GM19193 (cell line): Measurements from ENCODE around the gene MANBA.

Source experiments
- POLR2A ChIP-seq: IDR thresholded peaks from 4 replicates; pipeline ENCODE4 v1.6.1; 2011; ENCODE audit not compliant: insufficient read depth, insufficient read length; ENCODE audit errors: extremely low read depth

Gene MANBA

DNA sequence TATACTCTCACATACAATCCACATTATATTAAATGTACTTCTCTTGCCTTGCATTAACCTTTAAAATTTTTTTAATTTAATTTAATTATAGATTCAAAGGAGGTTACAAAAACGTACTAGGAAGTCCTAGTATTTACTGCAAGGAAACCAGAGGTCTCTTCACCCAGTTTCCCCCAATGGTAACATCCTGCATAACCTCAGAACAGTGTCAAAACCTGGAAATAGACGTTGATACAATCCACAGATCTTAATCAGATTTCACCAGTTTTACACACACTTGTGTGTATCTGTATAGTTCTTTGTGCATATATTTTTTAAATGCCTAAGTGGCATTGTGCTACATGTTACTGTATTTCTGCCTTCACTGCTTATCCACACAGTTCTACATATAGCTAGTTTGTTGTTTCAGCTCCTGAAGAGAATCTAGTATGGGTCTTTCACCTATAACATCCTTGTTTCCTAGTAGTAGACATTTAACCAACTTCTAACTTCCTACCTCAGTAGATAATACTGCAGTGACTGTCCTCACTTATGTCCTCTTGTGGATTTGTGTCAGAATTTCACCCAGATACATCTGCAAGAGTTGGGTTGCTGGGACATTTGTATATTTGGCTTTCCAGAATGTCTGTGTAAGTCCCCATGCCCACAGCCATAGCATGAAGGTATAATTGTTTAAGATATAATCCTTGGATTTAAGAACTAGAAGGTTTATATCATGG, 156.4 kb downstream of the MANBA start:
- TF ChIP-seq POLR2A, result no peak

DNA sequence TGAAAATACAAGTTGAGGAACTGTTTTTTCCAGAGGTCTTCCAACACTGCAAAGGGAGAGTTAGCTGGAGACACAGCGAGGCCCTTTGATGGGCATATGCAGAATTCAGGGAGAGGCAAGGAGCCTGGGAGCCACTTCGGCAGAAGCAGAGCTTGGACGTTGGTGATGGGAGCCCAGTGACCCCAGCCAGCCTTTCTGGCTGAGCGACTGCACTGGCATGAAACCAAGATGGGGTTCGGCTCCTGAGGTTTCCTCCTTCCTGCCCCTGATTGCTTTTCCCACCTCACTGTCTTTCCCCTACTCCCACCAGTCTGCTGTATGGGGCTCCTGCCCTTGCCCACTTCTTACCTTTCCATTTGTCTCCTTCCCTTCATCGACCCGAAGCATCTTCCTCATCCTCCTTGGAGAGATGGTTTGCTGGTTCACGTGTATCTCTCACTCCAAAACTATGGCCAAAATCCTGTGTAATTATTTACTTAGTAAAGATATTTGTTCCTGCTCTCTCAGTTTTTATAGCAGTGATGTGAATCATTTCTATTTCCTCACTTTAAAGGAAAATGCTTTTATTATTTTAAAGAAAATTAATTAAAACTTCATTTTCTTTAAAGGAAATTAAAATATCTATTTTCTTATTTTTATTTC, 159.1 kb downstream of the MANBA start:
- no peak for TF ChIP-seq POLR2A

DNA sequence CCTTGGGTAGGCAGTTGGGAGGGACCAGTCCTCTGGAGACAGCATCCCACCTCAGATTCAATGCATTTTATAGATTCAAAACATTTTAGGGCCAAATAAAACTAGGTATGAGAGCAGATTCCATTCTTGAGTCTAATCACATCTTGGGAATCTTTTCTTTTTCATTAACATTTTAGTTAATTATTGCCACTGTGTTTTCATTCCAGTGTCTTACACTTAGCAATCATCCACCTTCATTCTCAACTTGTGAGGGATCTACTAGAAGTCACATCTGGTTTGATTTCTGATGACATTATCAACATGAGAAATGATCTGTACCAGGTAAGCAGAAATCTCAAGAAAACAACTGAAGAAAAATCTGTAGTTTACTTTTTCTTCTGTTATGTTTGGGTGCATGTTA, 160.1 kb downstream of the MANBA start:
- TF ChIP-seq POLR2A, result no peak

DNA sequence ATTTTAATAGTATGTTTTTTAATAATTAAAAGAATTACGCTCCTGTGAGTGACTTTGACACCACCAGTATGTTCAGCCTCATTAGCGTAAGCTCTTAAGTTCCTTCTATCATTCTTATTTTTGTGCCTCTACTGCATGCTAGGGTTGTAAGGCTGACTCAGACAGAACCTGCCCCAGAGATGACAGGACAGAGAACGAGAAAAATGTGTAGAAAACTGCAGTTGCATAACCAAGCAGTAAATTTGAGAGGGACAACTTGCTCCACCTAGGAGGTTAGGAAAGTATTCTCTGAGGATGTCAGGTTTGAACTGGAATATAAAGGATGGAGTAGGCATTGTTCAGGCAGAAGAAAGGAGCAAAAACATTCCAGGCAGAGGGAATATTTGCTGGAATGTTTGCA, 160.9 kb downstream of the MANBA start:
- no peak for TF ChIP-seq POLR2A

DNA sequence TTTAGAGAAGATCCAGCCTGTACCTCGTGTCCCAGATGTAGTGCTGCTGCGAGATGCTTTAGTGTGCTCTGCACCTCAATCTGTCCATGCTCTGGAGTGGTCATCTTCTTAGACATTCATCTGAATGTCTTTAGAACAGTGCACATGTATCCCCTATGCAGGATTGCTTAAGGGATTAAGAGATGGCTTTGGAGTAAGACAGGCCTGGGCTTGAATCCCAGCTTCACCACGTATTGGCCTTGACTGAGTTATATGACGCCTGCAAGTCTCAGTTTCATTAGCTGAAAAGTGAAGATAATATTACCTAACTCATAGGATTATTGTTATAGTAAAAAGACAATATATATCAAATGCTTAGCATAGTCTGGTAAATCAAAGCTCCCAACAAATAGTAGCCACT, 161.3 kb downstream of the MANBA start:
- no peak for TF ChIP-seq POLR2A

DNA sequence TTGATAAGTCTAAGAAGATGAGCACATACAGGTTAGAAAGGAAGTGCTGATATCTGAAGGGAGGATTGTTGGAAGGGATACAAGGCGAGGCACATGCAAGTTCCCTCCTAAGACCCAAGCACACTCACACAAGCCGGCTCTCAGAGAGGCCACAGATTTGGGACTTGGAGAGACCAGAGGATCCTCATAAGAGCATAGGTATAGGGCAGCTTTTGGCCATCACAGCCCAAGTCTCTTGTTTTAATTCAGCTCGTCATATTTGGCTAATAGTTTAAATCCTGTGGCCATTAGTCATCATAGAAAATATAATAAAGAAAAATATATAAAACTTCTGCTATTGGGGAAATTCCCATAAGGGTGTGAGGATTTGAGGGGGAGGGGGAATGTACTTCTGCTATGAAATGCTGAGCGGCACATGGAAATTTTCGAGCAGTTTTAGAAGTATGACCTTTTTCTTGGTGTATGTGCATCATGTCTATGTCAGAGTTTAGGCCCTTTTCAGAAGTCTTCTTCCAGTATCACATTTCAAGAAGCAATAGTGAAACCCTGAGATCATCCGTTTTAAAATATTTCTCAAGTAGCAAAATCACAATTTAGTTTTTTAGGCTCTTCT, 161.9 kb downstream of the MANBA start:
- no peak for TF ChIP-seq POLR2A

DNA sequence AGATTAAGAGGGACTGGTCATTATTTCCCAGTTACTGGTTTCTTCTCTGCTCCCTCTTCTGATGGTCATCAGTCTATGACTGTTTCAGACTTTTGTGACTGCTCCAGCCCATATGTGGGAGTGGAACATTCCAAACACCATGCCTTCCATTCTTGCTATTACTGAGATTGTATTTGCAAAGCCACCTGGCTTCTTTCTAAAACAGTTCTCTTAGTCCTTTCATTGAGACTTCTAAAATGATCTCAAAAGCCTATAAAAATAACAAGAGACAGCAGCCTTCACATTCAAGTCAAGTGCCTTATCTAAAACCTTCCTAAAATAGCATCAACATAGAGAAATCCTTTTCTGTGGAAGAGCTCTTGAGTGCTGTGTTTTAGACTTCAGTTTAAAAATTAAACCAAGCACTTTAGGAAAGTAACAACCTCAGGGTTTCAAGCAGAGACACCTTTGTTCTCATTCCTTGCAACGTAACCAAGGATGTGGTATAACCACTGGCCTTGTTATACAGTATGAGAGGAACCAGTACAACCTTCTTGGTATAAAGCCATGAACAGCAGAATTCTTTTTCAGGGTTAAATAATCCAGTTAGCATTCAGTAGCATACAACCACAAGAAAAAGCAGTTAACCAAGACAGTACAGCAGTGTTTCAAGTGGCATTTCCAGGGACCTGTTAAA, 162.5 kb downstream of the MANBA start:
- no peak for TF ChIP-seq POLR2A

DNA sequence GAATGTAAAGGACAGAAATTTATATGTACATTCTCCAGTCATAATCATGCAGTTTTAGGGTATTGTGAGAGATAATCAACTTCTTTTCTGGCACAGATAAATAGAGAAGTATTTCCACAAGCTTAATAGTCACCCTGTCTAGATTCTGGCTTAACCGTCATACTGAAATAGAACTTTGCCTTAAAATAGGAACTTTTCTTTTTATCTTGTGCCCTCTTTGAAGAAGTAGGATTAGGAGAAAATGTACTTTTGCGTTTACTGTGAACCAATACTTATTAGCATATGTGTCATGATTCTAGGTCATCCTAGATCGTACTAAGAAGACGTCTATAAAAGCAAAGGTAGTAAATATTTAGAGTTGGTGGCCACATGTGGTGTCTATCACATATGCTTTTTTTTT, 164.2 kb downstream of the MANBA start:
- no peak for TF ChIP-seq POLR2A

DNA sequence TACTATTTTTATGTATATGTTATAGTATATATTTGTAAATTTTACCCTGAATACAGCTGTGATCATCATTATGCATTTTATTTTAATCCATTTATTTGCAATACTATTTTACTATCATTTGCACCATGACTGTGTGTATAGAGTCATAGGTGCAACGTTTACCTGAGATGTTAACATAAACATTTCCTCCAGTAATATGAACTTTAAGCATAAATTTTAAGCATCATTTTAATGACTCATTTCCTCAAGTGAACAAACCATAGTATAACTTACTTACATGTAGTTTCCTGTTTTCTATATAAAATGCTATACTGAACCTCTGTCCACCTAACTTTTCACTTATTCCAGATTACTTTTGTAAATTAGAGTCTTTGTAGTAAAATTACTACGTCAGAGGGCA, 166.8 kb downstream of the MANBA start:
- no peak for TF ChIP-seq POLR2A

DNA sequence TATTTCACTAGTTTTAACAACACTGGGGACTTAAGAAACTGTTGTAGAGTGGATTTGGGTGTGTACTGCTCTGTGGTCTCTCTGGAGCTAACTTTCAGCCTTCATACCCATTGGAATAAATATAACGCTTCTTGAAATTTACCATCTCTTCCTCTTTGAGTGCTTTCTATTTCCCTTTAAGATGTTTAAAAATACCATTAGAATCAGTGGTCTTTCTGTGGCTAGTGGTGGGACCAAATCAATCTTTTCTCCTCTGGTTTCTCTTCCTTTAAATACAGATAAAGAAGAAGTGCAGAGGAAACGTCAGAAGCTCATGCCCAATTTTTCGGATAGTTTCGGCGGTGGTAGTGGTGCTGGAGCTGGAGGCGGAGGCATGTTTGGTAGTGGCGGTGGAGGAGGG, 167.6 kb downstream of the MANBA start:
- TF ChIP-seq POLR2A, result no peak

DNA sequence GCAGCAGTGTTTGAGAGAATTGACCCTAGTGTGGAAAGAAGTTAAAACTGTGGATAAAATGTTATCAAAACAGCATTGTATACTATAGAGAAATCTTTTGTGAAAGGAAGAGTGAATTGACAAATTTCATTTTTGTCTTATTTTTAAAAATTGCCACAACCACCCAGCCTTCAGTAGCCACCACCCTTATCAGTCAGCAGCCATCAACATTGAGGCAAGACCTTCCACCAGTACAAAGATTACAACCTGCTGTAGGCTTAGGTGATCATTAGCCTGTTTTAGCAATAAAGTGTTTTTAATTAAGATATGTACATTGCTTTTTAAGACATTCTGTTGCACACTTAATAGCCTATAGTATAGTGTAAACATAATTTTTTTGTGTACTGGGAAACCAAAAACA, 168.5 kb downstream of the MANBA start:
- TF ChIP-seq POLR2A, result no peak

DNA sequence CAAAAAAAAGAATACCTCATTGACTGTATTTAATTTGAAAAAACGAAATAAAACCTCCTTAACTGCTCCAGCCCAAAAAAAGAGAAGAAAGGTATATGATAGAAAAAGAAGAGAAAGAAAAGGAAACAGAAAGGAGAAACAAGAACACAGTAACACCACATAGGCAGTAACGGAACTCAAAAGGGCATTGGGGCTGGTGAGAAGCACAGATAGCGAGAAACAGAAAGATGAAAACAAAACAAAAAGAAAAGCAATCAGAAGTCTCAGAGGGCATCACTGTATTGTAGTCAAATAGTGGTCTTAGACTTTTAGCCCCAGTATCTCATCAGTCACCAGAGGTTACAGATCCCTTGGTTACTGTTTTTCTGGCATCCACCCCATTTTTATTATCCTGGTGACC, 171.0 kb downstream of the MANBA start:
- TF ChIP-seq POLR2A, result no peak

DNA sequence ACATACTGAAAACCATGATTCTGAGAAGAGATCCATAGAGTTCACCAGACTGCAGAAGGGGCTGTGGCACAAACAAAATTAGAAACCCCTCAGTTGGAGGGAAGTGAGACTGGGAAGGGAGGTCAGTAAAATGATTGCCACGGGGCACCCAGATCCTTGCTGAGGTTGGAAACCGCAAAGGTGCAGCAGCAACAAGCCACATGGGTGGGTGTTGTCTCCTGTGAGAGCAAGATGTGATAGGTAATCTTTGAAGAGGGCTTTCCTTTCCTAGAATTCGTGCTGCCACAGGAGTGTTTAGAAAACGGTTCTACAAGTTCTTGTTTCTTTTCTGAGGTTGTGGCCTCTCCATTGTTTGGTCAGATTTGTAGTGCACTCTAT, 174.1 kb downstream of the MANBA start:
- TF ChIP-seq POLR2A, result no peak

DNA sequence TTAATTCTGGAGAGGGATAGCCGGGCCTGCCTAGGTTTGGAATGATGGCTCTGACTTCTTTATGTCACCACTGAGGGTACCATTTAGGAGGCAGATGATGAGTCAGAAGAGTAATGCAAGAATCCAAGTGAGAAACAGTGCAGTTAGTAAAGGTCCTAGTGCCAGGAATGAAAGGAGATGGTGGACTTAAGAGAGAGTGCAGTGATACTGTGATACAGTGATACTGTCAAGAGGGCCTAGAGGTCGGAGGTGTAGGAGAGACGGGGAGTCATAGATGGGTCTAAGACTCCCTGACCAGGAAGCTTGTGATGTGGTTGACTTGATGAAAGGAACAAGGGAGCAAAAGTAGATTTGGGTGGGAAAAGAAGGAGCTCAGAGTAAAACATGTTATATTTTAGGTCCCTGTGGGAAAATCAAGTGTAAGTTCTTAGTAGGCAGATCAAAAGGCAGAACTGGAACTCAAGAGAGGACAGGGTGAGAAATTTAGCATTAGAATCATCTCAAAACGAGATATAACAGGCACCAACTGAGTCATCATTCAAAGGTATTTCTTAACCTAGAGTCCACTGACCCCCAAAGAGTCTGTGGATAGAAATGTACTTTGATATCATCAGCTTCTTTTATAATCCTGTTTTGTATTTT, 174.6 kb downstream of the MANBA start:
- TF ChIP-seq POLR2A, result no peak

DNA sequence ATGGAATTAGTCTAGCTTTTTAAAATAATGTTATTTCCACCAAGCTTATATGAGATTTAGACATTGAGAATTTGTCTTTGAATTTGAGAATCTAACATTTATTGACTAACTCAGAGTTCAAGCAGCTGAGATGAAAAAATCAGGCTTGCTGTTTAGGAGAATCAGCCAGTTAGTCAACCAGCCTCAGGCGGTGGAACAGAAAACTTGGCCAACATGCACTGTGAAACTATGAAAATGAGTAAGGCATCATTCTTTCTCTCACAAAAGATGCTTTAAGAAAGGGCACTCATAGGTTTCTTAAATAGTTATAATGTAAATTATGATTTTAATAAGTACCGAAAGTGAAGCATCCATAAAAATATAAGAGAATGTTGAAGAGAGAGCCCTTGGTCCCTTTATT, 175.4 kb downstream of the MANBA start:
- TF ChIP-seq POLR2A, result no peak
